Hepatocyte (in vitro differentiated cells): Measurements from ENCODE around the gene MAGEB17. TPM values are rescaled to one million over a fixed set of nuclear protein-coding genes. Genes with fewer than 3 reads are reported as not detected.

Source experiments
- DNase-seq: peaks from one replicate; pipeline ENCODE4 v3.0.0-alpha.2; 2016; ENCODE audit warnings: low spot score
- H2AFZ ChIP-seq: fragments of 200-600 bp; sonication (generic); 2 replicates; pipeline ENCODE4 v1.6.0; 2016; ENCODE audit warnings: antibody characterized with exemption, mild to moderate bottlenecking
- H3K27ac ChIP-seq: fragments of 200-600 bp; sonication (generic); 2 replicates; pipeline ENCODE4 v1.5.1; 2016; ENCODE audit warnings: mild to moderate bottlenecking
- H3K27me3 ChIP-seq: fragments of 200-600 bp; sonication (generic); 2 replicates; pipeline ENCODE4 v1.6.1; 2016
- H3K36me3 ChIP-seq: fragments of 200-600 bp; sonication (generic); replicated peaks from 2 replicates; pipeline ENCODE4 v1.5.1; 2016; ENCODE audit warnings: low read depth; ENCODE audit not compliant: insufficient read depth
- H3K4me1 ChIP-seq: fragments of 200-600 bp; sonication (generic); 2 replicates; pipeline ENCODE4 v1.5.1; 2016; ENCODE audit warnings: mild to moderate bottlenecking, moderate library complexity; ENCODE audit not compliant: insufficient read depth
- H3K4me2 ChIP-seq: fragments of 200-600 bp; sonication (generic); 2 replicates; pipeline ENCODE4 v1.6.0; 2016
- H3K4me3 ChIP-seq: fragments of 200-600 bp; sonication (generic); 2 replicates; pipeline ENCODE4 v1.5.1; 2016; ENCODE audit warnings: mild to moderate bottlenecking
- H3K79me2 ChIP-seq: fragments of 200-600 bp; sonication (generic); 2 replicates; pipeline ENCODE4 v1.6.0; 2017; ENCODE audit warnings: mild to moderate bottlenecking
- H3K9me2 ChIP-seq: fragments of 200-600 bp; sonication (generic); replicated peaks from 2 replicates; pipeline ENCODE4 v1.6.0; 2017; ENCODE audit warnings: mild to moderate bottlenecking; ENCODE audit not compliant: insufficient read depth
- H3K9me3 ChIP-seq: fragments of 200-600 bp; sonication (generic); 2 replicates; pipeline ENCODE4 v1.5.1; 2016; ENCODE audit warnings: low read depth, mild to moderate bottlenecking
- H4K20me1 ChIP-seq: fragments of 200-600 bp; sonication (generic); 2 replicates; pipeline ENCODE4 v1.6.0; 2016; ENCODE audit warnings: mild to moderate bottlenecking; ENCODE audit not compliant: insufficient read depth, poor library complexity, severe bottlenecking
- CTCF ChIP-seq: fragments of 200-600 bp; sonication (generic); IDR thresholded peaks from 2 replicates; pipeline ENCODE4 v1.5.1; 2016; ENCODE audit warnings: antibody characterized with exemption, mild to moderate bottlenecking; ENCODE audit not compliant: poor library complexity
- EZH2 ChIP-seq: fragments of 200-600 bp; sonication (generic); IDR thresholded peaks from 2 replicates; pipeline ENCODE4 v1.6.1; 2016; ENCODE audit warnings: antibody characterized with exemption, mild to moderate bottlenecking, borderline replicate concordance
- EZH2phosphoT487 ChIP-seq: fragments of 200-600 bp; sonication (generic); IDR thresholded peaks from one replicate; pipeline ENCODE4 v1.6.1; 2018; ENCODE audit warnings: antibody characterized with exemption, mild to moderate bottlenecking, low read depth, moderate library complexity; ENCODE audit not compliant: unreplicated experiment, severe bottlenecking
- WGBS: methylation state at CpG from one replicate; pipeline ENCODE4 v1.1.6; 2016; ENCODE audit warnings: low lambda C conversion rate; ENCODE audit errors: missing lambda C conversion rate; 5-methylcytosine and 5-hydroxymethylcytosine counted together
- polyA plus RNA-seq: library from polyadenylated mRNA; unstranded; fragments of >200 nt; fragmentation: Nextera tagmentation; extraction: Ambion mirVana; gene quantifications from 2 replicates; pipeline ENCODE4 v1.2.1, GENCODE V29; 2016
- total RNA-seq: library from RNA; depleted of rRNA; stranded (reverse); fragments of >200 nt; gene quantifications from 2 replicates; pipeline ENCODE4 v1.2.3, GENCODE V29; 2014

The MAGEB17 gene
- total and polyA plus RNA-seq, 2 experiments from 2014 or later, result 0.20 TPM; not detected in 1

- Histone ChIP-seq H3K4me1 (no peaks in the 10 kb centered on the region), H3K79me2 (no peaks in the 10 kb centered on the region), H3K27ac (no peak overlapping the region), H3K4me2 (no peak overlapping the region), H4K20me1 (no peaks in the 10 kb centered on the region), H3K36me3 (no peaks in the 10 kb centered on the region), H3K9me2 (no peaks in the 10 kb centered on the region), H2AFZ (no peak overlapping the region), H3K27me3 (no peaks in the 10 kb centered on the region), H3K9me3 (no peaks in the 10 kb centered on the region), H3K4me3 (no peak overlapping the region)
- no peak for DNase-seq
- TF ChIP-seq EZH2phosphoT487, result no peak
- no peak for TF ChIP-seq CTCF
- TF ChIP-seq EZH2, result no peak
- 94% methylated on average over 1 of the region's 1 CpG for WGBS
Observed at GRCh38 chrX:16215660-16216059, 48.4 kb downstream of the MAGEB17 start.

Other genes starting within 250 kb of the MAGEB17 start
- gene GRPR, start 43.9 kb upstream of the MAGEB17 start, total RNA-seq, result 3.7 and 6.1 TPM in 2 replicates
- 3.8 and 4.7 TPM in 2 replicates for gene GRPR, start 43.9 kb upstream of the MAGEB17 start, polyA plus RNA-seq